GM23338 (cell line): ENCODE measurements around the gene SGCD. TPM values are rescaled to one million over a fixed set of nuclear protein-coding genes. Genes with fewer than 3 reads are reported as not detected.

Source experiments
- CREB1 ChIP-seq: fragments of 250-450 bp; sonication (Bioruptor Pico); IDR thresholded peaks from 2 replicates; pipeline ENCODE4 v1.5.0; 2020; ENCODE audit warnings: low read depth, mild to moderate bottlenecking, moderate library complexity
- JUNB ChIP-seq: IDR thresholded peaks from one replicate; pipeline ENCODE4 v1.6.1; 2016; ENCODE audit warnings: antibody characterized with exemption; ENCODE audit not compliant: unreplicated experiment
- NANOG ChIP-seq: IDR thresholded peaks from 2 replicates; pipeline ENCODE4 v1.6.1; 2016; ENCODE audit warnings: antibody characterized with exemption, borderline replicate concordance
- POLR2AphosphoS5 ChIP-seq: IDR thresholded peaks from 2 replicates; pipeline ENCODE4 v1.6.1; 2016; ENCODE audit warnings: antibody characterized with exemption, low read depth
- STAT1 ChIP-seq: IDR thresholded peaks from one replicate; pipeline ENCODE4 v1.6.1; 2016; ENCODE audit warnings: antibody characterized with exemption; ENCODE audit not compliant: unreplicated experiment
- ZNF331 ChIP-seq: fragments of 250-450 bp; sonication (Bioruptor Pico); IDR thresholded peaks from 2 replicates; pipeline ENCODE4 v1.5.0; 2020; ENCODE audit warnings: low read depth, mild to moderate bottlenecking, moderate library complexity
- polyA plus RNA-seq: library from polyadenylated mRNA; unstranded; fragments of >200 nt; fragmentation: Nextera tagmentation; extraction: Ambion mirVana; gene quantifications from 2 replicates; pipeline ENCODE4 v1.2.1, GENCODE V29; 2016
- total RNA-seq: library from RNA; depleted of rRNA; stranded (reverse); fragments of >200 nt; shearing (Covaris generic); gene quantifications from 2 replicates; pipeline ENCODE4 v1.2.3, GENCODE V29; 2014
- TF ChIP-seq, protein P1 (sequence below): fragments of 250-450 bp; sonication (Bioruptor Pico); IDR thresholded peaks from 2 replicates; pipeline ENCODE4 v1.5.0; 2020; ENCODE audit warnings: mild to moderate bottlenecking, moderate library complexity
- TF ChIP-seq, protein P2 (sequence below): IDR thresholded peaks from one replicate; pipeline ENCODE4 v1.6.1; 2018; ENCODE audit warnings: antibody characterized with exemption; ENCODE audit not compliant: unreplicated experiment

The SGCD gene
- total and polyA plus RNA-seq, 2 experiments from 2014 or later, result 0.03 to 0.05 TPM

DNA sequence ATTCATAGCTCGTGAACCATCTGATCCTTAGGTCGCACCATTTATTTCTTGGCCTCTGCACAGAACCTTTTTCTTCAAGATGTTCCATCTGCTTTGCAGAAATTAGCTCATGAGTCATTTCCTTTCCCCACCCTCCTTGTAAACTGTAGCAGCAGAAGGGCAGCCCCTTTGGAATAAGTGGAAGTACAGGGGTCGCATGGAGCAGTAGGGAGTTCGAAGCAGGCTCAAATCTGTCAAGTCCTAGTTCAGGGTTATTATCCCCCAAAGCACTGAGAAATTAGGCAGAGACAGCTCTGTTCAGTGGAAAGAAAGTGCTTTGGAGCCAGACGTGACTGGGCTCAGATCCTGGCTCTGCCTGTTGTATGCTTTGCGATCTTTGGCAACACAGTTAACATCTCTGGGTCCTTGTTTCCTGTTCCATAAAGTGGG, 84.2 kb downstream of the SGCD start (continued):
- TF ChIP-seq, protein P1, sequence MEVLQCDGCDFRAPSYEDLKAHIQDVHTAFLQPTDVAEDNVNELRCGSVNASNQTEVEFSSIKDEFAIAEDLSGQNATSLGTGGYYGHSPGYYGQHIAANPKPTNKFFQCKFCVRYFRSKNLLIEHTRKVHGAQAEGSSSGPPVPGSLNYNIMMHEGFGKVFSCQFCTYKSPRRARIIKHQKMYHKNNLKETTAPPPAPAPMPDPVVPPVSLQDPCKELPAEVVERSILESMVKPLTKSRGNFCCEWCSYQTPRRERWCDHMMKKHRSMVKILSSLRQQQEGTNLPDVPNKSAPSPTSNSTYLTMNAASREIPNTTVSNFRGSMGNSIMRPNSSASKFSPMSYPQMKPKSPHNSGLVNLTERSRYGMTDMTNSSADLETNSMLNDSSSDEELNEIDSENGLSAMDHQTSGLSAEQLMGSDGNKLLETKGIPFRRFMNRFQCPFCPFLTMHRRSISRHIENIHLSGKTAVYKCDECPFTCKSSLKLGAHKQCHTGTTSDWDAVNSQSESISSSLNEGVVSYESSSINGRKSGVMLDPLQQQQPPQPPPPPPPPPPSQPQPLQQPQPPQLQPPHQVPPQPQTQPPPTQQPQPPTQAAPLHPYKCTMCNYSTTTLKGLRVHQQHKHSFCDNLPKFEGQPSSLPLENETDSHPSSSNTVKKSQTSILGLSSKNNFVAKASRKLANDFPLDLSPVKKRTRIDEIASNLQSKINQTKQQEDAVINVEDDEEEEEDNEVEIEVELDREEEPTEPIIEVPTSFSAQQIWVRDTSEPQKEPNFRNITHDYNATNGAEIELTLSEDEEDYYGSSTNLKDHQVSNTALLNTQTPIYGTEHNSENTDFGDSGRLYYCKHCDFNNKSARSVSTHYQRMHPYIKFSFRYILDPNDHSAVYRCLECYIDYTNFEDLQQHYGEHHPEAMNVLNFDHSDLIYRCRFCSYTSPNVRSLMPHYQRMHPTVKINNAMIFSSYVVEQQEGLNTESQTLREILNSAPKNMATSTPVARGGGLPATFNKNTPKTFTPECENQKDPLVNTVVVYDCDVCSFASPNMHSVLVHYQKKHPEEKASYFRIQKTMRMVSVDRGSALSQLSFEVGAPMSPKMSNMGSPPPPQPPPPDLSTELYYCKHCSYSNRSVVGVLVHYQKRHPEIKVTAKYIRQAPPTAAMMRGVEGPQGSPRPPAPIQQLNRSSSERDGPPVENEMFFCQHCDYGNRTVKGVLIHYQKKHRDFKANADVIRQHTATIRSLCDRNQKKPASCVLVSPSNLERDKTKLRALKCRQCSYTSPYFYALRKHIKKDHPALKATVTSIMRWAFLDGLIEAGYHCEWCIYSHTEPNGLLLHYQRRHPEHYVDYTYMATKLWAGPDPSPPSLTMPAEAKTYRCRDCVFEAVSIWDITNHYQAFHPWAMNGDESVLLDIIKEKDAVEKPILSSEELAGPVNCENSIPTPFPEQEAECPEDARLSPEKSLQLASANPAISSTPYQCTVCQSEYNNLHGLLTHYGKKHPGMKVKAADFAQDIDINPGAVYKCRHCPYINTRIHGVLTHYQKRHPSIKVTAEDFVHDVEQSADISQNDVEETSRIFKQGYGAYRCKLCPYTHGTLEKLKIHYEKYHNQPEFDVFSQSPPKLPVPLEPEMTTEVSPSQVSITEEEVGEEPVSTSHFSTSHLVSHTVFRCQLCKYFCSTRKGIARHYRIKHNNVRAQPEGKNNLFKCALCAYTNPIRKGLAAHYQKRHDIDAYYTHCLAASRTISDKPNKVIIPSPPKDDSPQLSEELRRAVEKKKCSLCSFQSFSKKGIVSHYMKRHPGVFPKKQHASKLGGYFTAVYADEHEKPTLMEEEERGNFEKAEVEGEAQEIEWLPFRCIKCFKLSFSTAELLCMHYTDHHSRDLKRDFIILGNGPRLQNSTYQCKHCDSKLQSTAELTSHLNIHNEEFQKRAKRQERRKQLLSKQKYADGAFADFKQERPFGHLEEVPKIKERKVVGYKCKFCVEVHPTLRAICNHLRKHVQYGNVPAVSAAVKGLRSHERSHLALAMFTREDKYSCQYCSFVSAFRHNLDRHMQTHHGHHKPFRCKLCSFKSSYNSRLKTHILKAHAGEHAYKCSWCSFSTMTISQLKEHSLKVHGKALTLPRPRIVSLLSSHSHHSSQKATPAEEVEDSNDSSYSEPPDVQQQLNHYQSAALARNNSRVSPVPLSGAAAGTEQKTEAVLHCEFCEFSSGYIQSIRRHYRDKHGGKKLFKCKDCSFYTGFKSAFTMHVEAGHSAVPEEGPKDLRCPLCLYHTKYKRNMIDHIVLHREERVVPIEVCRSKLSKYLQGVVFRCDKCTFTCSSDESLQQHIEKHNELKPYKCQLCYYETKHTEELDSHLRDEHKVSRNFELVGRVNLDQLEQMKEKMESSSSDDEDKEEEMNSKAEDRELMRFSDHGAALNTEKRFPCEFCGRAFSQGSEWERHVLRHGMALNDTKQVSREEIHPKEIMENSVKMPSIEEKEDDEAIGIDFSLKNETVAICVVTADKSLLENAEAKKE (CRISPR knock-in tag), result no peak
- TF ChIP-seq CREB1 (no peak), NANOG (no peak), STAT1 (no peak), ZNF331 (CRISPR knock-in tag) (no peak), POLR2AphosphoS5 (no peak), JUNB (no peak)
- TF ChIP-seq, protein P2, sequence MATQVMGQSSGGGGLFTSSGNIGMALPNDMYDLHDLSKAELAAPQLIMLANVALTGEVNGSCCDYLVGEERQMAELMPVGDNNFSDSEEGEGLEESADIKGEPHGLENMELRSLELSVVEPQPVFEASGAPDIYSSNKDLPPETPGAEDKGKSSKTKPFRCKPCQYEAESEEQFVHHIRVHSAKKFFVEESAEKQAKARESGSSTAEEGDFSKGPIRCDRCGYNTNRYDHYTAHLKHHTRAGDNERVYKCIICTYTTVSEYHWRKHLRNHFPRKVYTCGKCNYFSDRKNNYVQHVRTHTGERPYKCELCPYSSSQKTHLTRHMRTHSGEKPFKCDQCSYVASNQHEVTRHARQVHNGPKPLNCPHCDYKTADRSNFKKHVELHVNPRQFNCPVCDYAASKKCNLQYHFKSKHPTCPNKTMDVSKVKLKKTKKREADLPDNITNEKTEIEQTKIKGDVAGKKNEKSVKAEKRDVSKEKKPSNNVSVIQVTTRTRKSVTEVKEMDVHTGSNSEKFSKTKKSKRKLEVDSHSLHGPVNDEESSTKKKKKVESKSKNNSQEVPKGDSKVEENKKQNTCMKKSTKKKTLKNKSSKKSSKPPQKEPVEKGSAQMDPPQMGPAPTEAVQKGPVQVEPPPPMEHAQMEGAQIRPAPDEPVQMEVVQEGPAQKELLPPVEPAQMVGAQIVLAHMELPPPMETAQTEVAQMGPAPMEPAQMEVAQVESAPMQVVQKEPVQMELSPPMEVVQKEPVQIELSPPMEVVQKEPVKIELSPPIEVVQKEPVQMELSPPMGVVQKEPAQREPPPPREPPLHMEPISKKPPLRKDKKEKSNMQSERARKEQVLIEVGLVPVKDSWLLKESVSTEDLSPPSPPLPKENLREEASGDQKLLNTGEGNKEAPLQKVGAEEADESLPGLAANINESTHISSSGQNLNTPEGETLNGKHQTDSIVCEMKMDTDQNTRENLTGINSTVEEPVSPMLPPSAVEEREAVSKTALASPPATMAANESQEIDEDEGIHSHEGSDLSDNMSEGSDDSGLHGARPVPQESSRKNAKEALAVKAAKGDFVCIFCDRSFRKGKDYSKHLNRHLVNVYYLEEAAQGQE, result no peak
